ENCODE measurements around the gene PLEKHA3. TPM values are rescaled to one million over a fixed set of nuclear protein-coding genes. Genes with fewer than 3 reads are reported as not detected.
"Not testable (repeated sequence)": the region's sequence is repeated elsewhere in the genome, so short reads cannot be mapped to it uniquely, and the experiment has no call there.

PLEKHA3 gene
- total RNA-seq, 4 donors from 2014 or later = 9.4 to 13.2 (median 11.2) TPM

DNA sequence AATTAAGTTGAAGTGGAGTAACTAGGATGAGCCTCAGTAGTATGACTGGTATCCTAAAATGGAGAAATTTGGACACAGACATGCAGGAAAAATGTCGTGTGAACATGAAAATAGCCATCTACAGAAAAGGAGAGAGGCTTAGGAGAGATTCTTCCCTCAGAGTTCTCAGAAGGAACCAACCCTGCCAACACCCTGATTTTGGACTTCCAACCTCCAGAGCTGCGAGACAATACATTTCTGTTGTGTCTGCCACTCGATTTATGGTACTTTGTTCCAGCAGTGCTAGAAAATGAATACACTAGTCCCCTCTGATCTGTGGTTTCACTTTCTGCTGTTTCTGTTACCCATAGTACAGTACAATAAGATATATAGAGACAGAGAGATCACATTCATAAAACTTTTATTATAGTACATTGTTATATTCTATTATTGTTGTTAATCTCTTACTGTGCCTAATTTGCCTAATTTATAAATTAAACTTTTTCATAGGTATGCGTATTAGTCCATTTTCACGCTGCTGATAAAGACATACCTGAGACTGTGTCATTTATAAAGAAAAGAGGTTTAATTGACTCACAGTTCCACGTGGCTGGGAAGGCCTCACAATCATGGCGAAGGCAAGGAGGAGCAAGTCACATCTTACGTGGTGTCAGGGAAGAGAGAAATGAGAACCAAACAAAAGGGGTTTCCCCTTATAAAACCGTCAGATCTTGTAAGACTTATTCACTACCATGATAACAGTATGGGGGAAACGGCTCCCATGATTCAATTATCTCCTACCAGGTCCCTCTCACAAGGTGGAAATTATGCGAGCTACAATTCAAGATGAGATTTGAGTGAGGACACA, 41.3 kb downstream of the PLEKHA3 start:
- TF ChIP-seq, protein P1, sequence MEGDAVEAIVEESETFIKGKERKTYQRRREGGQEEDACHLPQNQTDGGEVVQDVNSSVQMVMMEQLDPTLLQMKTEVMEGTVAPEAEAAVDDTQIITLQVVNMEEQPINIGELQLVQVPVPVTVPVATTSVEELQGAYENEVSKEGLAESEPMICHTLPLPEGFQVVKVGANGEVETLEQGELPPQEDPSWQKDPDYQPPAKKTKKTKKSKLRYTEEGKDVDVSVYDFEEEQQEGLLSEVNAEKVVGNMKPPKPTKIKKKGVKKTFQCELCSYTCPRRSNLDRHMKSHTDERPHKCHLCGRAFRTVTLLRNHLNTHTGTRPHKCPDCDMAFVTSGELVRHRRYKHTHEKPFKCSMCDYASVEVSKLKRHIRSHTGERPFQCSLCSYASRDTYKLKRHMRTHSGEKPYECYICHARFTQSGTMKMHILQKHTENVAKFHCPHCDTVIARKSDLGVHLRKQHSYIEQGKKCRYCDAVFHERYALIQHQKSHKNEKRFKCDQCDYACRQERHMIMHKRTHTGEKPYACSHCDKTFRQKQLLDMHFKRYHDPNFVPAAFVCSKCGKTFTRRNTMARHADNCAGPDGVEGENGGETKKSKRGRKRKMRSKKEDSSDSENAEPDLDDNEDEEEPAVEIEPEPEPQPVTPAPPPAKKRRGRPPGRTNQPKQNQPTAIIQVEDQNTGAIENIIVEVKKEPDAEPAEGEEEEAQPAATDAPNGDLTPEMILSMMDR (IDR thresholded peaks at IDR 0.05) = no peak
- DNase-seq (ENCODE audit: low spot score) (no peak), ATAC-seq (ENCODE audit: low FRiP score) (no peak)

DNA sequence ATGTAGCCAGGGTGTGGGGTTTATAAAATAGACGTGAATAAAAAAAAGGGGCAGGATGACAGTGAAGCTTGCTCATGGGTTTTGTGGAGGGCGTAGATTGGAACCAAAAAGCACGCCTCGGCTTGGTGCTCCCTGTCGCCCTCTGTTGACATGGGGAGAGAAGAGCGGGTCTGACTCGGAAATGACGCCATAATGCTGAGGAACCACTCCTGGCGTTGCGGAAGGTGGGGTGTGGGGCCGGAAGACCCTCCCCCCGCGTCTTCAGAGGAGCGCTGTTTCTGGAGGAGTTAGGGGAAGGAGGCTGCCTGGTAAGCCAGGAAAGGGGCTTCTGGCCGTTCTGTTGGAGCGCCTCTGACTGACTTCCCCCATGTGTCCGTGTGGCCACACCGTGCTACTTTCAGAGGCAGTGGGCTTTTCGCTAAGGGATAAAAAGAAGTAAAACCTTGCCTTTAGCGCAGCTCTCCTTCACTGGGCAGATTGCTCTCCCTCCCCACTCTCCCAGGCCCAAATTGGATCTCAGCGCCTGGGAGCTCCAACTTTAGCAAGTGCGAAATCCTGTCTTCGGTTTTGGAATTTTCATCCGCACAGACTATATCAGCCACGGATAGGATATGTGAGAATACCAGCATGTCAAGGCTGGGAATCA, 42.8 kb downstream of the PLEKHA3 start:
- TF ChIP-seq, protein P1 (IDR thresholded peaks at IDR 0.05) = peak in 1 of 3 donors; percentile 12
- ATAC-seq (ENCODE audit: low FRiP score) = peak; percentile 98
- DNase-seq (ENCODE audit: low spot score) = peak; percentile 43

DNA sequence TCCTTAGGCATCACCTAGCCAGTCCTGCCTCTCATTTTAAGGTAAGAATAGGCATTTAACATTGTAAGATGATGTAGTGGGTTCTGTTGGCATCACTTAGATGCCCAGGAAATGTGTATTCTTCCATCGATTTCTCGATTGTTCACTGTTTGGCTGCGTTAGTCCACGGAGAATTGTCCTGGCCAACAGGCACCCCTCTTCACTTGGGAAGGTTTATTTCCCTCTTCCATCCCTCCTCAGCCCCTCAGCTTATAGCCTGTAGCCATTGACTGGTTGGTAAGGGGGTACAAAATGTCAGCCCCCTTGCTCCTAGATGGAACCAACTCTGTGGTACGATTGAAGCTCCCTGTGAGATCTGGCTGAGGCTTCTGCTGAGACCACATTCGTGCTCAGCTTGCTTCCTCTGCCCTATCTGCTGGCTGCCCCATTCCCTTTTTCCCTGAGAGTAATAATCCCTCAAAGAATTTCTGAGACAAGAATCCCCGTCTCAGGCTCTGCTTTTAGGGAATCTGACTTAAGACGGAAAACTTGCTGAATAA, 43.4 kb downstream of the PLEKHA3 start:
- DNase-seq (ENCODE audit: low spot score) (no peak), ATAC-seq (ENCODE audit: low FRiP score) (no peak)
- TF ChIP-seq, protein P1 (IDR thresholded peaks at IDR 0.05) = no peak

DNA sequence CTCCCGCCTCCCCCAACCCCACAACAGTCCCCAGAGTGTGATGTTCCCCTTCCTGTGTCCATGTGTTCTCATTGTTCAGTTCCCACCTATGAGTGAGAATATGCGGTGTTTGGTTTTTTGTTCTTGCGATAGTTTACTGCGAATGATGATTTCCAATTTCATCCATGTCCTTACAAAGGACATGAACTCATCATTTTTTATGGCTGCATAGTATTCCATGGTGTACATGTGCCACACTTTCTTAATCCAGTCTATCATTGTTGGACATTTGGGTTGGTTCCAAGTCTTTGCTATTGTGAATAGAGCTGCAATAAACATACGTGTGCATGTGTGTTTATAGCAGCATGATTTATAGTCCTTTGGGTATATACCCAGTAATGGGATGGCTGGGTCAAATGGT, 44.8 kb downstream of the PLEKHA3 start:
- ATAC-seq (ENCODE audit: low FRiP score); DNase-seq (ENCODE audit: low spot score): not testable (repeated sequence)

DNA sequence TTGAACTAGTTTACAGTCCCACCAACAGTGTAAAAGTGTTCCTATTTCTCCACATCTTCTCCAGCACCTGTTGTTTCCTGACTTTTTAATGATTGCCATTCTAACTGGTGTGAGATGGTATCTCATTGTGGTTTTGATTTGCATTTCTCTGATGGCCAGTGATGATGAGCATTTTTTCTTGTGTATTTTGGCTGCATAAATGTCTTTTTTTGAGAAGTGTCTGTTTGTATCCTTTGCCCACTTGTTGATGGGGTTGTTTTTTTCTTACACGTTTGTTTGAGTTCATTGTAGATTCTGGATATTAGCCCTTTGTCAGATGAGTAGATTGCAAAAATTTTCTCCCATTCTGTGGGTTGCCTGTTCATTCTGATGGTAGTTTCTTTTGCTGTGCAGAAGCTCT, 45.2 kb downstream of the PLEKHA3 start:
- DNase-seq (ENCODE audit: low spot score) = not testable (repeated sequence)

DNA sequence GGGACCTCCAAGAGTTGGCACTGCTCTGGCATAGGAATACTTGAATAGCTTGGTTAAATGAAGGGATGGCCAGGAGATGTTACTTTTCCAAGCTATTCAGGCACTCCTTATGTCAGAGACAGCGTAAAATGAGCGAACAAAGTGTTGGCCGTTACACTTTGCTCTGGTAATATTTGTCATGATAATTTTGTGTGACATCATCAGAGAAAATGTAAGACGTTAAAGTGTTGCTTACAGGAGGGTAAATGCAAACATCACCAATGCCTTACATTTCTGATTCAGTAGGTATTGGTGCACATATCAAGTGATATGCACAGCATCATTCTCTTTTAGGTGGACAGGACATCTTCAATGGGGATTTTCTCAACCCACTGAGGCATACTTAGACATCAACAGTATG, 46.0 kb downstream of the PLEKHA3 start:
- TF ChIP-seq, protein P1 (IDR thresholded peaks at IDR 0.05) = no peak
- ATAC-seq (ENCODE audit: low FRiP score) (no peak), DNase-seq (ENCODE audit: low spot score) (no peak)

More for the DNA sequence above, 45.2 kb downstream of the PLEKHA3 start:
- not testable (repeated sequence) for ATAC-seq (ENCODE audit: low FRiP score)

DNA sequence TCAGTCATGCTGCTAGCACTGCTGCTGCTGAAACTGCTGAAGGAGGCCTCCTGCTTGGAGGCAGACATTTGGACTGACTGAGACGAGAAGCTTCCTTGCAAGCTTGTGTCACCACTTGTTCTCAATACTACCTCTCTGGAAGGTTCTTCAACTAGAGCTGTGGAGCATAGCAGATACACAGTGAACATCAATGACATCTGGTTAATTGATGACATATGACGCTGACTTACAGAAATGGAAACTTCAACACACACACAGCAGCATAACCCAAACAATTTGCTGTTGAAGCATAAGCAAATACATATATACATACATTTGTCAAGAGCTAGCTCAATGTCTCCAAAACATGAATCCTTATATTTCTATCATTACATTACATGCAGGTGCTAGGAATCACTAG, 47.3 kb downstream of the PLEKHA3 start:
- TF ChIP-seq, protein P1 (IDR thresholded peaks at IDR 0.05) = no peak
- ATAC-seq (ENCODE audit: low FRiP score) (no peak), DNase-seq (ENCODE audit: low spot score) (no peak)

DNA sequence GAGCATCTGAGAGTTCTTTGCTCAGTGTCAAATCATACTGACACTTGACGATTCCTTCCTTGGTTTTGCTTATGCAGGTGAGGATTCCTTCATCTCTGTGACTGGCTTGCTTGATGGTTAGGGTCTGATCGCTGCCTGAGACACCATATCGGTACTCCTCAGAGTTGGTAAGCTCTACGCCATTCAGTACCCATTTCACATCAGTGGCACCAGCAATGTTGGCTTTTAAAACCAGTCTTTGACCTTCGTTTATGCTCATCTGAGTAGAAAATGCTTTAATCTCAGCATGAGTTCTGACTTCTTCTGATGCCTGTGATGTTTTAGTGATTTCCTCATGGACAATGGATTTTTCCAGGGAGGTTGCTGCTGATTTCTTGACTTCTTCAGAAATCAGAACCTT, 48.4 kb downstream of the PLEKHA3 start:
- ATAC-seq (ENCODE audit: low FRiP score) (no peak), DNase-seq (ENCODE audit: low spot score) (no peak)
- TF ChIP-seq, protein P1 (IDR thresholded peaks at IDR 0.05) = no peak
